HG03196 (cell line): ENCODE results near the gene FGF11.

Experiments used
- ATAC-seq: cut with Tn5 transposase; IDR thresholded peaks from one replicate; pipeline ENCODE4 v1.9.1; 2021; ENCODE audit not compliant: unreplicated experiment

Gene FGF11

GRCh38 chr17:7408252-7408727 is 31.0 kb upstream of the FGF11 start:
- ATAC-seq = no peak

- ATAC-seq = no peak
These were observed 30.4 kb upstream of the FGF11 start for GRCh38 chr17:7408863-7409262.

GRCh38 chr17:7409716-7410115 is 29.6 kb upstream of the FGF11 start:
- no peak for ATAC-seq

GRCh38 chr17:7410634-7411426 is 28.5 kb upstream of the FGF11 start:
- no peak for ATAC-seq

- ATAC-seq = no peak
These were observed 27.9 kb upstream of the FGF11 start for GRCh38 chr17:7411427-7411750.

- ATAC-seq = no peak
These were observed 25.8 kb upstream of the FGF11 start for GRCh38 chr17:7413346-7413985.

GRCh38 chr17:7414837-7415236 is 24.5 kb upstream of the FGF11 start:
- no peak for ATAC-seq

- no peak for ATAC-seq
These were observed 23.5 kb upstream of the FGF11 start for GRCh38 chr17:7415784-7416183.

GRCh38 chr17:7416323-7416722 is 23.0 kb upstream of the FGF11 start:
- ATAC-seq = no peak

GRCh38 chr17:7417056-7417655 is 22.2 kb upstream of the FGF11 start:
- no peak for ATAC-seq

- no peak for ATAC-seq
These were observed 20.7 kb upstream of the FGF11 start for GRCh38 chr17:7418472-7419152.

GRCh38 chr17:7419819-7420610 is 19.3 kb upstream of the FGF11 start, which contains the start of gene SPEM1:
Gene SPEM1 (plus strand): TSS chr17:7420324. CDS start chr17:7420385, 61 bp downstream.
- no peak for ATAC-seq

GRCh38 chr17:7421186-7421585 is 18.1 kb upstream of the FGF11 start:
- ATAC-seq = no peak

GRCh38 chr17:7423679-7424078 is 15.6 kb upstream of the FGF11 start:
- ATAC-seq = no peak

GRCh38 chr17:7425316-7425715 is 14.0 kb upstream of the FGF11 start, which contains the start of gene SPEM2:
Gene SPEM2 (plus strand): TSS chr17:7425616. CDS start chr17:7425689, 73 bp downstream.
- no peak for ATAC-seq

GRCh38 chr17:7425756-7426155 is 13.6 kb upstream of the FGF11 start:
- no peak for ATAC-seq

GRCh38 chr17:7426203-7426863 is 13.0 kb upstream of the FGF11 start:
- no peak for ATAC-seq

GRCh38 chr17:7426896-7427489 is 12.3 kb upstream of the FGF11 start:
- ATAC-seq = no peak

- no peak for ATAC-seq
These were observed 11.8 kb upstream of the FGF11 start for GRCh38 chr17:7427549-7427948.

GRCh38 chr17:7428557-7428956 is 10.8 kb upstream of the FGF11 start, which contains the start of gene SPEM3:
Gene SPEM3 (plus strand): TSS chr17:7428857. CDS start chr17:7428903, 46 bp downstream.
- no peak for ATAC-seq
